Measurements from ENCODE around the gene SPNS2.

SPNS2 gene

DNA sequence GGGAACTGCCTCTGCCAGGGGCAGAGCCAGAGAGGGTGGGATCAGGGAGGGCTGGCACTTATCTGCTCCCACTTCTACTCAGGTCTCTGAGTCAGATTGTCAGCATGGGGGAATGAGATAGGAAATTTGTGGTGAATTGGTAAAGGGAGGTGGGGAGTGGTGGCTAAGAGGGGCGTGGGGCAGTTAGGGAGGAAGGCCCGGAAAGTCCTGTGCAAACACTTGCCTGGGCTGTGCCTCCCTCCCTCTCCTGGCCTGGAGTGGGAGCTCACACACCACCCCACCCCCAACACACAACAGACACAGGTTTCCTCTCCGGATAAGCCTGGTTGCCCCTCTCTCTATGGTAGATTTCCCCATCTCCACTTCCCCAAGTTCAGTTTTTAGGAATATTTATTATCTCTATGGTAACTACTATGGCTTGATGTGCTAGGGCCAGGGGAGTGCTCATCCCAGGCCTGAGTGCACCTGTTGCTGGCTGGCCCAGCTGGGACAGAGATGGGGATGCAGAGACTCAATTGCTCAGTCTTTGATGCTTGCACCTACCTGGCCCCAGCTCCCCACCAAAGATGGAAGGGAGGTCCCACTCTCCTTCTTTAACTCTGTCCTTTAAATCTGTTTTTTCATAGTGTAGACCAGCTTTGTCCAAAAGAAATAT is 2.7 kb downstream of the SPNS2 start:
- intact Hi-C loops (cut with DNase I): loop anchor here (5.0 kb wide), 1 partner anchor 41 kb away; no protein-coding TSS in a partner anchor
- DNase-seq: no peak

DNA sequence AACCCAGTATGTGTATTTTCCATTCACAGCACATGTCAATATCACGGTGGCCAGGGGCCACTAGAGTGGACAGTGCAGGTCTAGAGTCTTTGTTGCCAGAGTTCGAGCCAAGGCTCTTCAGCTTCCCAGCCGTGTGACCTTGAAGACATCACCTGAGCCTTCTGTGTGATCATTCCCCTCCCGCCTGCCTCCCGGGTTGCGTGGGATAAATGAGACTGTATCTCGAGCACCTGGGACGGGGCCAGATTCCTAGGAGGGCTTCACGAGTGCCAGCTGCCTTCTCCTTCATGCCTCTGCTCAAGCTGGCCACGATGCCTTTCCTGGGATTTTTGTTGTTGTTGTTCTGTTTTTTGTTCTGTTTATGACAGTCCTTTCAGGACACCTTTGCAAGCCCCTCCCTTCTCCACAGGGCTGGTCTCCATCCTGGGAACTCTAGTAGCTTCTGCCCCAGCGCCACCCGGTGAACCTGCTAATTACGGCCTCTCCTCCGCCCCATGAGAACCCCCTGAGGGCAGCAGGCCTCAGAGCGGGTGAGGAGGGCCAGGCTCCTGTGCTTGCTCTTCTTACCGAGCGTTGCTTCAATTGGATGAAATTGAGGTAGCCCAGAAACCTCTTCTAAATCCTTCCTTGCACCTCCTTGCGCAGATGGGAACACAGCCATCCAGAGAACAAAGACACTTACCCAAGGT is 3.9 kb downstream of the SPNS2 start:
- intact Hi-C loops (cut with DNase I): loop anchor here (5.0 kb wide), 1 partner anchor 40 kb away; no protein-coding TSS in a partner anchor
- no peak for DNase-seq

DNA sequence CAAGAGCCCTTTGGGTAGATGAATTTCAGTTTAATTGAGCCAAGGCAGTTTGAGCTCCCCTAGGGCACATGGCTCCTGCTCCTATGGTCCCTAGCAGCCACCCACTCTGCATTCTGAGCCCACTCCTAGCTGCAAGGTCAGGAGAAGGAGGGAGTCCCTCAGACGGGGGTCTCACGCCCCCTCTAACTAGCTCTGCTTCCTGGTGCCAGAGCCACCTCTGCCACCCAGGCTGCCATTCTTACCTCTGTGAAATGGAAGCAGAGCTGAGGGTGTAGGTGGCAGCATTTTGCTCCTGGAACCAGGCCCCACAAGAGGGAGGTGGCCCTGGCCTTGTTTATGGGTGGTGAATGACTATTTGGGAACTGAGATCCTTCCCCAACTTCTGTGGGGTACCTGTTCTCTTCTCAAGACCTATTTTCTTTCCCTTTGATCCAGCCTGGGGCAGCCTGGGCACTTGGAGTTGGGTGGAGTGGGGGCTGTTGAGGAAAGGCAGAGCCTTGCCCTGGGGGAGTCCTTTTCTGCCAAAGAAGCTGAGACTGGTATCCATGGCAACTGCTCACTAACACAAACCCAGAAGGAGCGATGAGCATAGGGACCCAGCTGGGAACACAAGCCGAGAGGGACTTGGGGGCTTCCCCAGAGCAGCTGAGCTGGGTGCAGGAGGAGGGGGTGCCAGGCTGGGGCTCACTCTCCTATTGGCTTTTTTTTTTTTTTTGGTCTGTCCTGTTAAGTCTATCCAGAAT is 4.8 kb downstream of the SPNS2 start:
- DNase-seq: no peak
- intact Hi-C loops (cut with DNase I): loop anchor here (5.0 kb wide), 1 partner anchor 39 kb away; no protein-coding TSS in a partner anchor

DNA sequence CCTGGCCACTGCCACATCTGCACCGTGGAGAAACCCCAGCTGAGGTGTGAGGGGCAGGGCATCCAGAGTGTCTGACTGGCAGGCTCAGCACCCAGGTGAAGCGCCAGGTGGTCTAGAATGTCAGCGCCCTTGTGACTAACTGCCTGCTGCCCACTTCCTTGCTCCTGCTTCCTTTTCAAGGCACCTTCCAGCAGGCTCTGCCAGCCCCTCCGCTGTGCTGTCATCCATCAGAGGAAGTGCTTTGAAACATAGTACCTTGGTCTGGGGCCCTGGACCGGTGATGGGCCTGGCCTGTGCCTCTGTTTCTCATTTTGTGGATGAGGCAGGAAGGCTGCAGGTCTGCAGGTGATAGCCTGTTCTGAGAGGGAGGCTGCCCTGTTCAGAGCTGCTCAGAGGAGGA is 5.5 kb downstream of the SPNS2 start:
- intact Hi-C loops (cut with DNase I): loop anchor here (5.0 kb wide), 1 partner anchor 38 kb away; no protein-coding TSS in a partner anchor
- DNase-seq: no peak

DNA sequence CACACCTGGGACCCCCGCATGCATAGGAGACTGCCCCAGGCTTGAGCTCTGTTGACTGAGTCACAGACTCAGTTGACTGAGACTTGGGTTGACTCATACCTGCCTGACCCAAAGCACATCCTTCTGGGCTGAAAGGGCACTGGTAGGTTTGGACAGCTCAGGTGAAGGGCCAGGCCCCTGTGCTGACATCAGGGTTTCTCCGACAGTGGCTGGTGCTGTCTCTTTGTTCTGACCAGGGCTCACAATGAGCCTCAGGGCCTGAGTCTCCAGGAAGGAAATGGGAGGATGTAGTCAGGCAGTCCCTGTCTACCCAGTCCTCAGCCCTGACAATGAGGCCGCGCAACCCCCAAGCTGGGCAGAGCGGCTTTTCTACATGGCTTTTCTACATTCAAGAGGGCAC is 6.5 kb downstream of the SPNS2 start:
- intact Hi-C loops (cut with DNase I): no loop called here
- DNase-seq: no peak

DNA sequence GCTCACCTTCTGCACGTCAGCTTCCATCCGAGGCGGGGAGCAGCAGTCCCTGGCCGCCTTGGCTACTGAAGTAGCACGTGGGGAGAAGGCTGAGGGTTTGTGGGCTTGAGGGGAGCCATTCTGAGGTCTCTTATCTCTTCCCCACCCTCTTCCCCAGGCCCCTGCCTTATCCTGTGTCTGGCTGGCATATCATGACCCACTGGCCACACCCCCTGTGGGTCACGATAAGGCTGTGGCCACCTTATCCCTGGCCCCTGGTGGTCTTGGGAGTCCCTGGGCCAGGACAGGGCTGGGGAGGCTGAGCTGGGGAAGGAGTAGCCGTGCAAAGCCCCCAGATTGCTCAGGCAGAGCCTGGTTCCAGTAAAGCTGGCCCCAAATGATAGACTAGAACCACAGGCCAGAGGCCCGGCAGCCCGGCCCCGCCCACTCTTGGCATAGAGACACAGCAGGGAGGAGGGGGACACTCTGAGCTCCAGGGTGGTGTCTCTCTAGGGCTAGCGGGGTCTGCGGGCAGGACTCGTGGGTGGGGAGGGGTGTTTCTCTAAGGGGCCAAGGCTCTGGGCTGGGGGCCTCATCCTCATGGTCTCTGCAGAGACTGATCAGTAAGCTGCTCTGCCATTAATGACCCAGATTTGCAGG is 7.6 kb downstream of the SPNS2 start:
- intact Hi-C loops (cut with DNase I): no loop called here
- no peak for DNase-seq

DNA sequence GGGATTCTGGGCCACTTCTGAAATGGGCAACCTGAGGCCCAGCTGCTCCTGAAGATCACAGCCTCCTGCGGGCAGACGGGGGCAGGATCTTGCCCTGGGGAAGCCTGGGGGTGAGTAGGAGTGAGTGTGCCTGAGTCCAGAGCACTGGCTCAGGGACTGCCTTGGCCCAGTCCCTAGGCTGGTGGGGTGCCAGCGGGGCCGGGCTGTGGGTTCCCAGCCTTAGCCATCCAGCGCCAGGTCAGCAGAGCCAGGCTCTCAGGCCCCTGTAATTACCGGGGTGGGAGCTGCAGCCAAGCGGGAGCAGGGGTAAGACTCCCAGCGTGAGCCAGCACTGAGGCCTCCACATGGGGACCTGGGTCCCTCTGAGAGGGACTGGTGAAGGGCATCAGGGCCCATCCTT is 8.2 kb downstream of the SPNS2 start:
- DNase-seq: peak in 1 of 10 donors; percentile 43
- intact Hi-C loops (cut with DNase I): no loop called here

DNA sequence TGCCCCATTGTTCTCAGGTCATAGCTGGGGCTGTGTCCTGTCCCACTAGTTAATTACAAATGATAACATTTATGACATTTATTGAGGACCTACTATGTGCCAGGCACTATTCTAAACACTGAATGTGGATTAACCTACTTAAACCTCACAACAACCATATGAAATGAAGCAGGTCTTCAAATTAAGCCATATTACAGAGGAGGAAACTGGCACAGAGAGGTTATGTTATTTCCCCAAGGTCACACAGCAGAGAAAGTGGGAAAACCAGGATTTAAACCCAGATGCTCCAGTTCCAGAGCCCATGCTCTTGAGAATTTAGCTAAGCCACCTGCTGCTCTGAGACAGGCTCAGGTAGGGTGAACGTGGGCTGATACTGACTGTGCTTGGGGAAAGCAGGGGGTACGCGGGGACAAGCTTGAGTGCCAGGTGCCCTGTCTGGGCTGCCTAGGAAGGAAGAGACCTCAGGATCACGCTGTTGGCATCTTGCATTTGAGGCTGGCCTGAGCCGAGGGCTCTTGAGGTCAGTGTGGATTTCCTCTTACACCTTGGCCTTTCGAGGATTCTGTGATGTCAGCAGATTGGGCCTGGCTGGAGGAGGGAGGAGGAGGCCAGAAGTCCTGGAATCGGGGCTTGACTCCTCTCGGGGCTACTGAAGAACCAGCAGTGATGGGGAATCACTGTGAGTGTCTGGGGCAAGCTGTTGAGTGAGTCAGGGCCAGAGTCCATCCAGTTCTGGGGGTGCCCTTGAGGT is 8.9 kb downstream of the SPNS2 start:
- intact Hi-C loops (cut with DNase I): no loop called here

DNA sequence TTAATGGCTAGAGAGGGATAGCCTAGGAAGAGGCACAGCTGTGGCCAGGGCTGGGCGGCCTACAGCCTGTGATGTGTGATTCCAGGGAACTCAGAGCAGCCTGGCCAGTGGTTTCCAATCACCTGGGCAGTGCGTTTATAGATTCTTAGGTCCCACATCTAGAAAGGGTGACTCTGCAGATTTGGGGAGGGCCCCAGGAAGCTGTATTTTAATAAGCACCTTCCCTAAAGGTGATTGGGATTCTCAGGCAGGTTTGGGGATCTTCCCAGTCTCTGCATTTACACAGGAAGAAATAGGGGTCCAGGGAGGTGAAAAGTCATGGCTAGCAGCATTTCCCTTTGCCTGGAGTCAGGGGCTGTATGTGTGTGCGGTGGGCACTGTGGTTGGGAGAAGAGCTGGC is 9.5 kb downstream of the SPNS2 start:
- intact Hi-C loops (cut with DNase I): no loop called here
- no peak for DNase-seq

More for the DNA sequence above, 8.9 kb downstream of the SPNS2 start:
- no peak for DNase-seq

DNA sequence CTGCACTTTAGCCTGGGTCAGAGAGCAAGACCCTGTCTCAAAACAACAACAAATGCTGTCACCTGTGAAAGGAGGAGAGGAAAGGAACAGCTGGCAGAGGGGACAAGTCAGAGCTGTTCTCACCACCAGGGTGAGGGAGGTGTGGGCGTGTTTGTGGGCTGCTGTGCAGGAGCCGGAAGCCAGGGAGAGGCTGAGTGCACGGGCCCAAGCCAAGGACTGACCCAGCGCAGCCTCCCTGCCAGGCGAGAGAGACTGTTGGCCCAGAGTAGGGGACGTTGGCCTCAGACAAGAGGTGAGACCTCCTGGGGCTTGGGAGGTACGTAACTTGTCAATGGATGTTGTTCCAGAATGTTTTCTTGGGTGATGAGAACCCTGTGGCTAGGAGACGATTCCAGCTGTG is 10.7 kb downstream of the SPNS2 start:
- no peak for DNase-seq
- intact Hi-C loops (cut with DNase I): no loop called here

DNA sequence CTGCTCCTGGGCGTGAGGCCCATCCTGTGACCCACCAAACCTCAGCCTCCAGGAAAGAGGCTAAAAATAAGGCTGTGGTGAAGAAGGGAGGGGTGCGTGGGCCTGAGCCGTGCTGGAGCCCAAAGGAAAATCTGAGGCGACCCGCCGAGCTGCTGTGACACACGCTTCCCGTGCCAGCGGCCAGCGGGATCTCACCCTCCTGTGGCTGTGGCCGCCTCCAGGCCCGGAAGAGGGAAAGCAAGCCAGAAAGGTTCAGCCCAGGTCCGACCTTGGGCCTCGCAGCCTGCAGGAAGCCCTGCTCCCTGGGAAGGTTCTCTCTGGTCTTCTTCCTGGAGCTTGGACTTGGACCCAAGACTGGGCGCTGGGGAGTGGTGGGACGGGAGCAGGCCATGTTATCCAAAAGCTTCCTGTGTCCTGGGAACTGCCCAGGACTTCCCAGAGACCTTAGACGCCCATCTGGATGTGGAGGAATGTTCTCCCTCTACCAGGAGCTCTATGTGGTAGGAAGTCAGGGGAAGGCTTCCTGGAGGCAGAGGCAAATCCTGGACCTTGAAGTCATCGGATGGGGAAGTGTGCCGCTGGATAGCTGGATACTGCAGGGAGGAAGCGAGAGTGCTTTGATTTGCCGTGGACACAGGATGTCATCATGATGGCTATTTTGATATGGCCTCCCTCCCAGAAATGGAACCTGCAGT is 11.4 kb downstream of the SPNS2 start:
- intact Hi-C loops (cut with DNase I): no loop called here
- DNase-seq: peak in 4 of 10 donors; percentile 30 to 86 (median 52)

DNA sequence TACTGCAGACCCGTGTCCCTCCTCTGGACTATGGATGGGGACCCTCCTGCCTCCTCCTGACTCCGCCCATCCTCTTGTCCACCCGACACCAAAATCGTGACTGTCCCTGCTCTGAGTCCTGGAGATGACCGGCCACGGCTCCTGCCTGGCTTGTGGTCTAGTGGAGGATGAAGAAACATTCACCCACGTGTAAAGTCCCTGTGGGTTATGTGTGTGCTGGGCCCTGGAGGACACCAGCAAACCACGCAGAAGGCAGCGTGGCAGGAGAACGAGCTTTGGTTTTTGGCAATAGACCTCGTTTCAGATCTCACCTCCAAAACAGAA is 11.9 kb downstream of the SPNS2 start:
- peak in 1 of 10 donors; percentile 29 for DNase-seq
- intact Hi-C loops (cut with DNase I): no loop called here

DNA sequence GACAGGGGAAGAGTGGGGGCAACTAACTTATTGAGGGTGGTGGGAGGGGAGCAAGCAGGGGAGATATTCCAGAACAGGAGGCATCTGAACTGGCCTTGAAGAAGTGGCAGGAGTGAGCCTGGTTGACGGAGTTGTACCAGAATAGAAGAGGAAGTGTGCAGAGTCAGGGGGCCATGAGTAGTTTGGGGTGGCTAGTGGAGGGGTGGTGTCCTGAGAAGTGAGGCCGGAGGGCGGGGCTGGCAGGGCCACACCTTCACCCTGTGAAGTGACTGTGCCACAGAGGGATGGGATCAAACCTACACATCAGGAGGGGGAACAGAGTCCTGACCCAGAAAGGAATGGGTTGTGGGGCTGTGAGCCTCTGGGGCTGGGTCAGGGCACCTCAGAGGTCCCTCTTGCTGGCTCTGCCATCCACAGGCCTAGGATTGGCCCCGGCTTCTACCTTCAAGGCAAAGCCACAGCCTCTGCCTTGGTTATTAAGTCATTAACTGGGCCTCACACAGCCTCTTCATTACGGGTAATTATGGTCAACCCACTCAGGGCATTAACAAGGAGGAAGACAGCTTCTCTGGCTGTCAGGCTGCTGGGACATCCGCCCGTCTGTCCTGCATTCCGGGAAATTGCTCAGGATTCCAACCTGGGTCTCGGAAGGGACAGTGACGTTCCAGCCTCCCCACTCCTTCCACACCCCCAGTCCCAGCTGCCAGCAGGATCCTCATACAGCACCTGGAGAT is 12.7 kb downstream of the SPNS2 start:
- no peak for DNase-seq
- intact Hi-C loops (cut with DNase I): no loop called here

DNA sequence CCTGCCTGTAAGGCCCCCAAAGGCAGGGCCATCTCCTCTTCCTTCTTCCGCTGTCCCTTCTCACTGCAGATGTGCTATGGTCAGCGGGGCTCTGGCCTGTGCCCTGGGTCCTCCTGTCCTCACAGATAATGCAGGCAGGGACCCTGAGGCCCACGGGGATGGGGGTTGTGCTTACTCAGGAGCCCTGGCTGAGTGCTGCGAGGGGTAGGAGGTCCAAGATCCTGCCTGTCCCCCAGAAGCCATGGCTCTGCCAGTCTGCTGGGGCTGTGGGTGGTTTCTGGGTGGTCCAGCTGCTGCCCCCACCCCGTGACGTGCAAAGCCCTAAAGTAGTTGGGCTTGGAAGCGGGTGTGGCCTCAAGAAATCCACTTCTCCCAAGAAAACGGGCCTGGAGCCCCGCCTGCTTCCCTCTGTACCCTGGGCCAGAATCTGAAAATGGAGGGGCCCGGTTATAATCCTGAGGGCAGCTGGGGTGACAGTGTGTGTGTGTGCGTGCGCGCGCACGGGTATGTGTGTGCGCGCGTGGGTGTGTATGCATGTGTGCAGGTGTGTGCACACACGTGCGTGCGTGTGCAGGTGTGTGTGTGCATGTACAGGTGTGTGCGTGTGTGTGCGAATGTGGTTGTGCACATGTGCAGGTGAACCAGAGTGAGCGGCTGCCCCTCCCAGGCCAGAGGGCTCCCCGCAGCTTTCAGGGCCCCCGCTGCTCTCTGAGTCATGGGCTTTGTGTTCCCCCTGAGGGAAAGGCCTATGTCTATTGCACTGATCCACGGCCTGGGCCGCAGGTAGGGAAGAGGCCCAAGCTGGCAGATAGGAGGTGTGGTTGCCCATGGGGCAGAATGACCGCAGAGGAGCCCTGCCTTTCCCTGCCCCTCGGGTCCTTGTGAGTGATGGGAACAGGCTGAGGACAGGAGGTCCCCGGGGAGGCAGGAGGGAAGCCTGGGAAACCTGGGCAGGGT is 13.8 kb downstream of the SPNS2 start:
- intact Hi-C loops (cut with DNase I): no loop called here
- DNase-seq: no peak

DNA sequence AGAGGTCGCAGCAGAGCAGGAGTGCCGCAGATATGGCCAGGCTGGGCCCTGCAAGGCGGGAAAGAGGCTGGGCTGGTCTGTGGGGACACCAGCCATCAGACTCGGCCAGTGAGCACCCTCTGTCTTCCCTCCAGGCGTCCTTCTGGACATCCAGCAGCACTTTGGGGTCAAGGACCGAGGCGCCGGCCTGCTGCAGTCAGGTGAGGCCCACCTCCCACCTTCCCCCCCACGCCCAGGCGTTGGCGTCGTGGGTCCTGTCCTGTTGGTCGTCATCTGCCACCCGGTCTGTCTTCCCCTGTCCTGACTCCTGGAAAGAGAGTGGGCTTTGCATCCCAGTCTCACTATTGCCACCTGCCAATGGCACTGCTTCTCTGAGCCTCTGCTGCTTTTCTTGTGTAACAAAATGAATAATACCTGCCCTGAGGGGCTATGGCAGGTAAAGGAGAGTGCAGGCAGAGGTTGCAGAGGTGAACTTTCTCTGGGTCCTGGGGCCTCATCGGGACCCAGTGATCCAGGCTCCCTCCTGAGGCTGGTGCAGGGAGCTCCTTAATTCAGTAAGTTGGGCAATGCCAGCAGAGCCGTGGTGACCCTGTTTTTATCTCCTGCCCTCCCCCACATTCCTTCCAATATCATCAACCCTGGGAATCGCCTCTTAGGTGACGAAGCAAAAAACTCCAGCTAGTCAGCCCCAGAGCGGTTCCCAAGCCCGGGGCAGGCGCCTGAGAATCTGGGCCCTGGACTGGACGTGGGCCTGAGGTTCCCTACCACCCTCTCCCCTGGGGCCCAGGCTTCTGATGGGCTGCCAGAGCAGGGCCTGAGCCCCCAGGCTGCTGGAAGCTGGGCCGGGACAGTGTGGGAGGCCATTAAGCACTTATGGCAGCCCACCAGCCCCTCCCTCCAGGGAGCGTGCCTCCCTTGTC is 14.7 kb downstream of the SPNS2 start:
- intact Hi-C loops (cut with DNase I): no loop called here
- DNase-seq: no peak

DNA sequence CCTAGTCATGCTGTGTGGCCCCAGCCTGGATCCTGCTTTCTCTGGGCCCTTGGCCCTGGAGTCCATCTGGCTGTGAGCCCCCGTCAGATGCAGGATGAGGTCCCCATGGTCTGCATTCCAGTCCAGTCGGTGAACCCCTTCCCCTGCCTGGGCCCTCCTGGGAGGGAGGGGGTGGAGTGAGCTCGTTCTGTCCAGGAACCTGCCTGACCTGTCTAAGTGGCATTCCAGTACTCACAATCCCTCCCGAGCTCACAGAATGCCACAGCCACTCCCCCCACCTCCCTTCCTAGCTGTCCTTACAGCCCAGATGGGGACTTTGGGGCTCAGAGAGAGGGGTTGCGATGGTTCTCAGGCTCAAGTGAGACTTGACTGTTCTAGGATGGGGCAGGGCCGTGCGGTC is 15.5 kb downstream of the SPNS2 start:
- DNase-seq: no peak
- intact Hi-C loops (cut with DNase I): no loop called here

DNA sequence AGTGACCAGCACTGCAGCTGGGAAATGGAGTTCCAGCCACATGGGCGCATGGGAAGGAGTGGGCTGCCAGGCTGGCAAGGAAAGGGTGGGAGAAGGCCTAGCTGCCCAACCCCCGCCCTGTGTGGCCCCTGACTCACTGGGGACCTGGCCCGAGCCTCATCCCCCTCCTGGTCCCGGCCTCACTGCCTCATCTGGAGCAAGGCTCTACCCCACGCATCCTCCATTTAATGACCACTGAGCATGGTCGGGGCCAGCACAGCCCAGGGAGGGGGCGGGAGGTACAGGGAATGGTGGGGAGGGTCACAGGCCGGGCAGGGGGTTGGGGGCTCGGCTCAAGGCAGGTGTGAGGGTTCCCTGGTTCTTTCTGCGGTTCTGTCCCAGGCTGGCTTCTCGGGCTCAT is 16.1 kb downstream of the SPNS2 start:
- no peak for DNase-seq
- intact Hi-C loops (cut with DNase I): no loop called here

Data from posterior cingulate gyrus (tissue), 11 donors.